Measurements from ENCODE around the gene GEMIN5. TPM values are rescaled to one million over a fixed set of nuclear protein-coding genes. Genes with fewer than 3 reads are reported as not detected.
"Not testable (repeated sequence)": the region's sequence is repeated elsewhere in the genome, so short reads cannot be mapped to it uniquely, and the experiment has no call there.

Gene GEMIN5
- total RNA-seq, 1 donor from 2014 or later: 12.8 TPM

- Histone ChIP-seq H3K27me3 (no peaks in the 10 kb centered on the region), H3K9me3 (no peaks in the 10 kb centered on the region), H3K4me3 (no peak overlapping the region), H3K4me1 (no peaks in the 10 kb centered on the region), H3K36me3 (no peaks in the 10 kb centered on the region), H3K27ac (no peak overlapping the region)
- intact Hi-C loops (cut with DNase I): no loop called here
- TF ChIP-seq POLR2AphosphoS5 (IDR thresholded peaks at IDR 0.05; ENCODE audit: insufficient read depth in 1 of 2, low read depth in 1 of 2) (no peak), CTCF (IDR thresholded peaks at IDR 0.05) (no peak), POLR2A (IDR thresholded peaks at IDR 0.05) (no peak)
- no peak for DNase-seq (ENCODE audit: extremely low spot score in 2 of 2)
Measured at GRCh38 chr5:154977409-154977808, 39.4 kb upstream of the GEMIN5 start.

DNA sequence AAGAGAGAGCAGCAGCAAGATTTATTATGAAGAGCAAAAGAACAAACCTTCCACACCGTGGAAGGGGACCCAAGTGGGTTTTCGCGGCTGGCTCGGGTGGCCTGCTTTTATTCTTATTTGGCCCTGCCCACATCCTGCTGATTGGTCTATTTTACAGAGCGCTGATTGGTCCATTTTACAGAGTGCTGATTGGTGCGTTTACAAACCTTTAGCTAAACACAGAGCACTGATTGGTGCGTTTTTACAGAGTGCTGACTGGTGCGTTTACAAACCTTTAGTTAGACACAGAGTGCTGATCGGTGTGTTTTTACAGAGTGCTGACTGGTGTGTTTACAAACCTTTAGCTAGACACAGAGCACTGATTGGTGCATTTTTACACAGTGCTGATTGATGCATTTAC, 38.1 kb upstream of the GEMIN5 start:
- H3K4me3 ChIP-seq; H3K27me3 ChIP-seq; H3K4me1 ChIP-seq; H3K27ac ChIP-seq; intact Hi-C loops (cut with DNase I); H3K36me3 ChIP-seq; DNase-seq (ENCODE audit: extremely low spot score in 2 of 2); H3K9me3 ChIP-seq: not testable (repeated sequence)

- DNase-seq (ENCODE audit: extremely low spot score in 2 of 2): no peak
- Histone ChIP-seq H3K27ac (no peak overlapping the region), H3K4me3 (no peak overlapping the region), H3K27me3 (no peaks in the 10 kb centered on the region), H3K4me1 (no peaks in the 10 kb centered on the region), H3K36me3 (no peaks in the 10 kb centered on the region), H3K9me3 (no peaks in the 10 kb centered on the region)
- TF ChIP-seq POLR2AphosphoS5 (IDR thresholded peaks at IDR 0.05; ENCODE audit: insufficient read depth in 1 of 2, low read depth in 1 of 2) (no peak), POLR2A (IDR thresholded peaks at IDR 0.05) (no peak), CTCF (IDR thresholded peaks at IDR 0.05) (no peak)
- intact Hi-C loops (cut with DNase I): no loop called here
Measured at GRCh38 chr5:154972476-154973080, 34.6 kb upstream of the GEMIN5 start.

- Histone ChIP-seq H3K9me3 (no peaks in the 10 kb centered on the region), H3K4me3 (no peak overlapping the region), H3K36me3 (peaks cover 0 to 5% of the 10 kb centered on the region in 2 donors), H3K4me1 (no peaks in the 10 kb centered on the region), H3K27me3 (no peaks in the 10 kb centered on the region), H3K27ac (no peak overlapping the region)
- no peak for DNase-seq (ENCODE audit: extremely low spot score in 2 of 2)
- intact Hi-C loops (cut with DNase I): no loop called here
- no peak for TF ChIP-seq CTCF (IDR thresholded peaks at IDR 0.05)
- no peak for TF ChIP-seq POLR2A (IDR thresholded peaks at IDR 0.05)
- no peak for TF ChIP-seq POLR2AphosphoS5 (IDR thresholded peaks at IDR 0.05; ENCODE audit: insufficient read depth in 1 of 2, low read depth in 1 of 2)
Measured at GRCh38 chr5:154971501-154971900, 33.5 kb upstream of the GEMIN5 start.

DNA sequence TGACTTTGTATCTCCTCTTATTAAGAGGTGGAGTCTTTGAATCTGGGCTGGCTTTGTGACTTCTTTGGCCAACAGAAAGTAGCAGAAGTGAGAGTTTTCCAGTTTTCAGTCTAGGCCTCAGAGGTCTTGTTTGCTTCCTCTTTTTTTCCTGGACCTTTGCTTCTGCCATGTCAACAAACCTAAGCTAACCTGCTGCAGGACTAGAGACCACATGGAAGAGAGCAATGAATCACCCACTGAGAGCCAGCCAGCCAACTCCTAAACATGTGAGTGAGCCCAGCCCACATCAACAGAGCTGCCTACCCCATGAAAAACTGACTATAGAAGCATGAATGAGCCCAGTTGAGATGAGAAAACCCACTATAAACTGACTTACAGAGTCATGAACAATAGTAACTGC, 32.7 kb upstream of the GEMIN5 start:
- intact Hi-C loops (cut with DNase I): no loop called here
- Histone ChIP-seq H3K36me3 (peaks cover 0 to 7% of the 10 kb centered on the region in 2 donors), H3K27ac (no peak overlapping the region), H3K4me1 (no peaks in the 10 kb centered on the region), H3K27me3 (no peaks in the 10 kb centered on the region), H3K9me3 (no peaks in the 10 kb centered on the region), H3K4me3 (no peak overlapping the region)
- DNase-seq (ENCODE audit: extremely low spot score in 2 of 2): no peak
- no peak for TF ChIP-seq POLR2A (IDR thresholded peaks at IDR 0.05)
- no peak for TF ChIP-seq CTCF (IDR thresholded peaks at IDR 0.05)

All from vagina (tissue), 2 donors.